PC-3 (cell line): Measurements from ENCODE around the gene TYRO3.

Experiments used
- CTCF ChIP-seq: fragments of 300-600 bp; sonication (generic); conservative IDR thresholded peaks from 2 replicates; pipeline ENCODE4 v1.5.1; 2017; ENCODE audit warnings: antibody characterized with exemption, low read depth, mild to moderate bottlenecking, low read length
- EZH2 ChIP-seq: fragments of 300-600 bp; sonication (generic); IDR thresholded peaks from one replicate; pipeline ENCODE4 v1.6.1; 2017; ENCODE audit warnings: antibody characterized with exemption, mild to moderate bottlenecking, low read length; ENCODE audit not compliant: unreplicated experiment
- EZH2phosphoT487 ChIP-seq: fragments of 300-600 bp; sonication (generic); IDR thresholded peaks from 2 replicates; pipeline ENCODE4 v1.6.1; 2018; ENCODE audit warnings: mild to moderate bottlenecking, antibody characterized with exemption, low read length, borderline replicate concordance

- TF ChIP-seq EZH2phosphoT487 (no peak), CTCF (no peak), EZH2 (no peak)
These were observed 299 bp downstream of the TYRO3 start for GRCh38 chr15:41559239-41559782.
